NCI-H2171 (cell line): Measurements from ENCODE around the gene SLAMF7.
"Not testable (repeated sequence)": the region's sequence is repeated elsewhere in the genome, so short reads cannot be mapped to it uniquely, and the experiment has no call there.

Experiments used
- DNase-seq: peaks from one replicate; lab custom pipeline; 2025; lab: John Stamatoyannopoulos, UW

The SLAMF7 gene

DNA sequence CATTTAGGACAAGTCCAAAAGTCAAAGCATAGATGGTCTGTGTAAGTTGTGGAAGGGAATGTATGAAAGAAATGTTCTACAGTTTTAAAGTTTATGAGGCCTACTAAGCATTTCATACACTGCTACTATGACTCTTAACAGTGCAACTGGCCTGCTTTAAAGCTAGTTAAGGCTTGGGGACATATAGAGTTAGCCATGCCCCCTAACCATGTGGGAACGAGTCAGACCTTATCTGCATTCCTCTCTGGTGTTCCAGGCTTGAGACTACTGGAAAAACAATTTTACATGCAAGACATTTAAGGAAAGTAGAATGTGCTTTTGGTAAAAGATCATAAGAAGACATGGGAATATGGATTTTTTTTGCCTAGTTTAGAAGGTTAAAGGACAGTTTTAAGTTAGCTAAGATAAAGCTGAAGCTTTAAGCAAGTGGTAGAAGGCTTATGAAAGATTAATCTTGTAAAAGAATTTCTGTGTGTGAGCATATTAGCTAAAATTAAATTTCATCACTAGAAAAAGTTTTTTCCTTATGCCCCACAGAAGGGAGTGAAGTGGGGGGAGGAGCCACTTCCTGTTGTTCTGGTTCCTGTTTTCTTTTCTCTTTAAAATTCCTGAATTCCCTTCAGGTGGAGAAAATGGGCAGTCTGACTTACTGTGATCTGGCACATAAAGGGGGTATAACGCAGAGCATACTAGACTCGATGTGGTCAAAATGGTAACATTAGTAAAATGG, 18.5 kb upstream of the SLAMF7 start:
- DNase-seq = no peak

DNA sequence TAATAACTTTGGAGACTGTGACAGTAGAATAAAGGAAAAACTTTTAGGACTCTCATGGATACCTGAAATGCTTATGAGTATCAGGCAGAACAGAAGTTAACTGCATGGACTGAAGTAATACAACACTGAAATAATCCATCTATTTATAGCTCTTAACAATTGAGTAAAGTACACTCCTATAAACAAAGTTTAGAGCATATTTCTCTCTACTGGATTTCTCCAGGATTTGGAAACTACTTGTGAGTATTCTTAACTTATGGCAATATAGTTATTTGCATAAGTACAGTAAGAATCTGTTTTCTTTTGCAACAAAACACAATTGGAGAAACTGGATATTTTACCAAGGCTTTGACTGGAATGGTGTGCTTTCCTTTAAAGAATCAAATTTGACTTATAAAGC, 17.6 kb upstream of the SLAMF7 start:
- DNase-seq = no peak

DNA sequence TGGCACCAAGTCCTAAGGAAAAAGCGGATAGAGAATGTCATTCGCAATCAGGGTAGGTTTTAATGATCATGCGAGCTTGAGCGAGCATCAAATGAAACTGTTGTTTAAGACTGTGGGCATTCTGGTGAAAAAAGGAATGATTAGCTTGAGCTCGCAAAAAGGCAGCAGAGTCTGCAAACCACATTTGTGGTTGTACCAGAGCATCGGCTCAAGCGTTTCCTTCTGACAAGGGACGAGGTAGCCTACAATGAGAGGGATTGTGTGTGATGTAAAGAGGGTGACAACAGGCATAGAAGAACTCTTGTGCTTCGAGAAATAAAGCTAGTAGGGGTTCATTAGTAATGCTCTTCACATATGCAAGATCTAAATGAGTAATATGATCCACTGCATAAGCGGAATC, 16.3 kb upstream of the SLAMF7 start:
- no peak for DNase-seq

DNA sequence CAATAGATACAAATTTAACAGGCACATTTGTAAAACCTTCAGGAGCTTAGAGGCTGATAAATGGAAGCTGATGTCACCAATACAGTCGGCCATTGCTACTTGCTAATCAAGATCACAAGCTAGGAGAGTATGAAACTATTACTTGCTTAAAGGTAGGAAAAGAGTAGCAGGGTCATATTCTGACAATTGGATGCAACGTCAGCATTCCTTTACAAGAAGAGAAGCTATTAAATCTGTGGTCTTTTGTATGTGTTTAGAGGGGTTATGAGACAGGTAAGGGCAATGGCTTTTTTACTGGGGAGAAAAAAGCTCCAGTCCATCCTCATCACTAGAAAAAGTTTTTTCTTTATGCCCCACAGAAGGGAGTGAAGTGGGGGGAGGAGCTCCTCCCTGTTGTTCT, 15.7 kb upstream of the SLAMF7 start:
- no peak for DNase-seq

DNA sequence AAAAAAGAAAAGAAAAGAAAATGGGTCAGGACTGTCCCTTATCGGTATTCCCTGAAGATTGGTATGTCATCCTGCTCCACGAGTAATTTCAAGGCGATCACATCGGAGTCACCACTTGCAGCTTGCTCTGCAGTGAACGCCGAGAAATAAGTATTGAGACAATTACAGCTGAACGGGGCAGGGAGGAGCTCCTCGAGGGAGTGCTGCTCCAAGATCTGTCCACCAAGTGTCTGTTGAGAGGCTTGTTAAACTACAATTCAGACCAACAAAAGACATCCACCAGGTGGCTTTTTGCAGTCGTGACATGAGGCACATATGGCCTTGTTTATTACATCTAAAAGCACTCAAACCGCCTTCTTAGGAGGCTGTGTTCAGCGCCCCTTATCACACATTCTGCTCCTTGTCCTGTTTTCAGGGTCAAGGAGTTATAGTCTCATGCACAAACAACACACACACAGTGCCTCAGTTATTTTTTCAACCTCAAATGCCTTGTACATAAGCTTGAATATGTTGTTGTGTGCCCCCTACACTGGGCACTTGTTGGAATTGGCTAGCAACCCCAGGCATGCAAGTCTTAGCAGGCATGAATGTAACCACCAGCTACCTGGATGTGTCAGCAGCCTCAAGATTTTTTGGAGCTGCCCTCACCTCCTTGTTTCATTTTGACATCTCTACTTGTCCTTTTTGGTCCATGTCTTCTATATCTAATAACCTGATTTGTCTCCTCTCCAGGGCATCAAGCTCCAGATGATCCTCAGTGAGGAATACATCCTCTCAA, 14.4 kb upstream of the SLAMF7 start:
- DNase-seq = no peak

DNA sequence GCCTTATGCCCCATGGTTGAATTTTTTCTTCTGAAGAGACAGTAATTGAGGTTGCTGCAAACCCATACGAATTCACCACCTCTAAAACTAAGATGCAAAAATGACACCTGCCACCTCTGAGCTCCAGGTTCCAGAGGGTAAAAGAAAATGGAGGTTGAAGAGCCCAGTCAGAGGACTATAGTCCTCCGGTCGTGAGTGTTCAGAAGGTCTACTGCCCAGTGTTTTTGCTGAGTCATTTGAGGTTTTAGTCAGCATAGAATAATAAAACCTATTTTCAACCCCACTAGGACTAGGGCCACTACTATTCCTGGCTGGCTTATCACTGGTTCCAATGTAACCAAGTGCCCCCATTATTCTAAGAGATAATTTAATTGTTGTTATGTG, 12.9 kb upstream of the SLAMF7 start:
- no peak for DNase-seq

DNA sequence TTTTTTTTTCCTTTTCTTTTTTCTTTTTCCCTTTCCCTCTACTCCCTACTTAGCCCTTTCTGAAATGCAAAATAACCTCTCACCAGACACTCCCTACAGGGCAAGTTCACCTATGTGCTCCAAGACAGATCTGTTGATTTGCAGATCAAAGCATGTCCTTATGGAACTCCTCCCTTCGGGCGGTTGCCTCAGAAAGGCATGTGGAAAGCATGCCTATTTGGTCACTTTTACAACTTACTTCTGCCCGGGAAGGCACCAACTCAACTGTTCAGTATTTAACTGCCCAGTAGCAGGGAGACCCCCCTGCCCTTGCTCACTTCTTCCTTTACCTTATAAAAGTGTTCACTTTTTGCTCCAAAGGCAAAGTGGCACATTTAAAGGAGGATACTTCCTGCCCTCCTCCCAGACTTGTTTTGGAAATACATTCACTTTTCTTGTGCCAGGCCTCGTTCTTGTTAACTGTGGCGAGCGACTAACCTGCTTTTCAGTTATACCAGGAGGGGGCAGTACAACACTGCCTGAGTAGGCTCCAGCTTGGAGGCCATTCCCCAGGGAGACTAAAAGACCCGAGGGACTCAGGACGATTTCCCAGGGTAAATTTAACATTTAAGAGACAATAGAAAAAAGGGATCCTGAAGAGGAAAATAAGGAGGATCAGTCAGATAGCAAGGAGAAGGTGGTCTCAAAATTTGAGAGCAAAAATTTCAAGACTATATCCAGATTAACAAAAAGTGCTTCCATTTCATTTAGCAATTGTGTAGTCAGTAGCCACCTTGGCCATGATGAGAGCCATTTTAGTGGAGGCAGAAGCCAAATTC, 12.3 kb upstream of the SLAMF7 start:
- DNase-seq = peak; percentile 16

DNA sequence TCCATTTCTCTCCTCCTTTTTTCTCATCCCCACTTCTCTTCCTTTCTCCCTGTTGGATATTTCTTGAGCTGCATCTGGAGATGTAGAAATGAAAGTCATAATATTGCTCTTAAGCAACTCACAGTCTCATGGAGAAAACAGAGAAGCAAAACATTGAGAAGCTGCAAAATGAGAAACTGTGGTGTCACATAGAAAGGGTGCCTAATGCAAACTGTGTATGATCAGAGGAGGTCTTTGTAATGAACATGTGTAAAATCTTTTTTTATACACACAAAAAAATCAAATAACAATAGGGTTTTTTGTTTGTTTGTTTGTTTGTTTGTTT, 11.8 kb upstream of the SLAMF7 start:
- DNase-seq = no peak

DNA sequence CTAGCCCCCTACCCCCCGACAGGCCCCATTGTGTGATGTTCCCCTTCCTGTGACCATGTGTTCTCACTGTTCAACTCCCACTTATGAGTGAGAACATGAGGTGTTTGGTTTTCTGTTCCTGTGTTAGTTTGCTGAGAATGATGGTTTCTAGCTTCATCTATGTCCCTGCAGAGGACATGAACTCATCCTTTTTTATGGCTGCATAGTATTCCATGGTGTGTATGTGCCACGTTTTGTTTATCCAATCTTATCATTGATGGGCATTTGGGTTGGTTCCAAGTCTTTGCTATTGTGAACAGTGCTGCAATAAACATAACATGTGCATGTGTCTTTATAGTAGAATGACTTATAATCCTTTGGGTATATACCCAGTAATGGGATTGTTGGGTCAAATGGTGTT, 7.5 kb upstream of the SLAMF7 start:
- not testable (repeated sequence) for DNase-seq

DNA sequence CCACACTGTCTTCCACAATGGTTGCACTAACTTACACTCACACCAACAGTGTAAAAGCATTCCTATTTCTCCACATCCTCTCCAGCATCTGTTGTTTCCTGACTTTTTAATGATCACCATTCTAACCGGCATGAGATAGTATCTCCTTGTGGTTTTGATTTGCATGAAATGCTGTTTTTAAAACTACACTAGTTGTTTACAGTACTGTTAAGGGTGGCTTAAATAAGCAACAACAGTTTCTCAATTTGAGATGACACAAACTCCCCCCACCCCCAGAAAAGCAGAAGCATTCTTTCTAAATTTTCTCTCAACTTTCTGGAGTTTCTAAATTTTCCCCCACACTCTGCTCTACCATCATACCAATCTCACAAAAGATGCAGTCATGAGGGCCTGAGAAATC, 7.1 kb upstream of the SLAMF7 start:
- DNase-seq = no peak

DNA sequence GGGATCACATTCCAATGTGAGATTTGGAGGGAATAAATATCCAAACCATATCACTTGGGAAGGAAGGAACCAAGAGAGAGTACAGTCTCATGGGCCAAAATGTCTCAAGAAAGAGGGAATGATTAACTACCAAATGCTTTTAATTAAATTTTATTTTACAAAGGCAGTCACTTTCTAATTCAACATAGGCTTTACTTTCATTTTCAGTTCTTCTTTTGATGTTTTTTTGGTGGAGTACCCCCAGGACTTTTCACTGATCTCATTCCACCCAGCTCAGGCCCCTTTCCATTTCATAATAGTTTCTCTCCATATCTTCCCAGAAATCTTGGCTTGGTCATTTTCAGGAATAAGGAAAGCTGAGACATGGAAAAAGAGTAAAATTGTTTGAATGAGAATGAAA, 5.1 kb upstream of the SLAMF7 start:
- DNase-seq = no peak

DNA sequence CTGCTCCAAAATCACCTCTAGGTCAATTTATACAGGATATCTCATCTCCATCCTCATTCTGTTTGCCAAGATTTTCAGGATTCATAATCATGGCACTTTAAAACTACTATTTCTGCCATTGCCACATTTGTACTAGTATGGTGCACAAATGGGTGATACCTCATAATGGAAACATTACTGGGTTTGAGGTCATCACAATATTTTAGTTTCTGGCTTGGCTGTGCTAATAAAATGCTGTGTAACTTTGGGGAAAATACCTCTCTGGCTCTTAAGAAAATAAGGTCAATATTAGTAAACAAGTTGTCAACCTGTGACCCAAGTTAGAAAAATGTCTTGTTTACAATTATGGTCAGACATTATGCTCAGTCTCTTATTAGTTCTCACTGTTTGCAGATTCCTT, 4.7 kb upstream of the SLAMF7 start:
- DNase-seq = no peak

DNA sequence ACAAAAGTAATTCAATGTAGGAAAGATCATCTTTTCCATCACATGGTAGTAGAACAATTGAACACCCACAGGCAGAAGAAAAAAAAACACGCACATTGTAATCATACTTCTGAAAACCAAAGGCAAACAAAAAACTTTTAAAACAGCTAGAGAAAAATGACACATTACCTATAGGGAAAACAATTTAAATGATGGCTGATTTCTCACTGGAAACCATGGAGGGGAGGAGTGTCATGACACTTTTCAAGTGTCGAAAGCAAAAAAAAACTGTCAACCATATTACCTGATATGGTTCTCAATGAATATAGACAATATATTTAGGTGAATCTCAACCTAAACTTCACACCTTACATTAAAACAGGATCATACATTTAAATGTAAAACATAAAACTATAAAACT, 776 bp upstream of the SLAMF7 start:
- no peak for DNase-seq

DNA sequence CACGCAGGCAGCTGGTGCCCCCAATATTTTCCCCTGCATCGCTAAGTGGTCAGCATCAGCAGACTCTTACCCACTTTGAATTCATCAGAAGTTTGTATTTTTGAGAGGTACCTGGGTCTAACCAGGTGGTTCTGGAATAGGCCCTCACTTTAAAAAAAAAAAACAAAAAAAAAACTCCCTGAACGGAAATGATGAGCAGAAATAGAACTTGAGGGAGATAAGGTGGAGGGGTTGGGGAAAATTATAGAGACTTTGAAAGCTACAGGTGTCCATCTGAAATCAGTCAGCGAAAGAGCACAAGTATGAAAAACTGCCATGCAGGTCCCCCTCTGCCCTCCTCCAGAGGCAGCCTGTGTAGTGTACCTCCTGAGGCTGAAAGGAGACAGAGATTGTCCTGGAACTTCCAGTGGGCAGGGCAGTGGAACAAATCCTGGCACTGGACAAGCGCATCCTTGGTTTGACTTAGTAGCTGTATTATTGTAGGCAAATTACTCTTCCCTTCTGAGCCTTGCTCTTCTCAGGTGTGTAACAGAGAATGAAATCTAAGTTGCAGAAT, 1.2 kb downstream of the SLAMF7 start:
- DNase-seq = no peak

DNA sequence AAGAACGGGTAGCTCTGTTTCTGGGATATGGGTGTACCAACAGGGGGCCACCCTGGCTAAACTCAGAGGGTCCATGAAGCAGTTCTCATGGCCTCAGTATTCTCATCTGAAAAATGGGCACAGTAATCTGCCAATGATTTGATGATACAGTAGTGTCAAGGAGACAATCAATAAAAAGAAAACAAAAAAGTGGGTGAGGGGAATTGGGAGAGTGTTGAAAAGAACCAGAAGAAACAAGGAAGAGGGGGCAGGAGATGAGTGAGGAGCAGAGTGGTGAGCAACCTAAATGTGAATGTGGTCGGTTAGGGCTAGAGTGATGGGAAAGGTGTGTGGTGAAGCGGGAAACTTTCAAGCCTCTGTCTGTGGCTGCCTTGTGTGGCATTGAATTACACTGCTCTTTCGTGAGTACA, 2.0 kb downstream of the SLAMF7 start:
- DNase-seq = no peak

DNA sequence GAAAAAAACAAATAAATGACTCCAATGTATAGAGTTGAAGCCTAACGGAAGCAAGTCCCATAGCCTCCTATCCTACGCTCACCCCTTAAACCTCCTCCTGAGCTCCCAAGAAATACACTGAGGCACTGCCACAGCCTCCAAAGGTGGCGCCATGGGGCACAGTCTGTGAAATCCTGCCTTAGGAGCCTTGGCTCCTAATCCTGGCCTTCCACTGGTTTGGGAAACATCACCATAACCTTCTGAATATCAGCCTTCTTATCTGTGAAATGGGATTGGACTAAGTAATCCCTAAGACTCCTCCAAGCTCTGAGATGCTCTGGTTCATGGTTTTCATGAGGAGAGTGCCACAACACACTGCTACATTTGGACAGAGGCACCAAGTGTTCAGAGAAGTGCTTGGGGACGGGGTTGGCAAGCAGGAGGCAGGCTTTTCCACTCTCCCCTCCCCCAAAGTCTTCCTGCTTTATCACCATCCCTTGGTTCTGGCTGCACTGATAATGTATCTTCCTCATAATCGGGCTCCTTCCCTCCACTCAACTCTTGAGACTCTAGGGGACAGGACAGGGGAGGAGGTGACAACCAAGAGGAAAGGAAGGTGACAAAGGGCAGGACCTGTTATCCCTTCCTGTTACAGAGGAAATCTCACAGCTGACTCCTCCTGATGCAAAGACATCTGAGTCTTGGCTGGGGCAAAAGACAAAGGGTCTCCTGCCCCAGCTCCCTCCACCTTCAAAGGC, 2.7 kb downstream of the SLAMF7 start:
- DNase-seq = no peak

DNA sequence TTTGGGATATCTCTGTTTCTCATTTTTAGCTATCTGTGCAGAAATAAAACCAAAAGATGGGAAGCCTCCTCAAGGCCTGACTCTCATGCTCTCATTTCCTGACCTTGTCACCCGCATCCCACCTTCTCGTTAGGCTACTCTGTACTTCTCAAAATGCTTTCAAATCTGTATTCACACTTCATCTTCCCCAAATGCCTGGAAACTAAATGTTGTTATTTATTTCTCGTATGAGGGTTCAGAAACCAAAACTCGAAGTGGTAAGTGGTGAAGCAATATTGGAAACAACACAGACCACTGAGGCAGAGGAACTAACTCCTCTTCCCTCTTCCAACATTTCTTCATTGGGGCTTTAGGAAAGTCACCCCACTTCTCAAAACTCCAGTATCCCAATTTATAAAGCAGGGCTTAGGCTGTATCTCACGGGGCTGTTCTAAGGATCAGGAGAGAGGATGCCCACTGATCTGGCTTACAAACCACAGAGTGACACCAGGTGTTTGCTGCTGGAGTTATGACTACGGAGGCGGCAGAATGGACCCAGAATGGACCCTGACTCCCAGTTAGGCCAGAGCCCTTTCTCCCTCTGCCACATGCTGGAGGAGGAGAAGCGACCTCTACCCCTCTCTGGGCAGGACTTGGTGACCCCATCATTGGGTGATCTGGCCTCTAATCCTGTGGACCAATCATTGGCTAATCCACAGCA, 3.5 kb downstream of the SLAMF7 start:
- no peak for DNase-seq

DNA sequence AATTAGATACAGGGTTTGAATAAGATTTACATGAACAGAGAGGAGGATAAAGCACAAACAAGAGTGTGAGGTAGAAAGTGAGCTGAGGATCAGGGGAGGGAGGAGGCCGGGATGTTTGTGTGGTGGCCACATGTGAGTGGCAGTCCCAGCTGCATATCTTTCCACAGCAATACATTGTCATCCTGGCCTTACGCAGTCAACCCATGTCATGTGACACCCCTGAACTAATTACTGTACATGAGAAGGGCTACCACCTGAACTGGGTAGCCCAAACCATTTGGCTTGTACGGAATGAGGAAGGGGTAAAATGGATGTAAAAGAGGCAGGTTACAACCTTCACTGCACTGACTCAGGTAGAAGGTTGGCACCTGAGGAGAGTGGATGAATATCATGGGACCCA, 4.2 kb downstream of the SLAMF7 start:
- DNase-seq = no peak

DNA sequence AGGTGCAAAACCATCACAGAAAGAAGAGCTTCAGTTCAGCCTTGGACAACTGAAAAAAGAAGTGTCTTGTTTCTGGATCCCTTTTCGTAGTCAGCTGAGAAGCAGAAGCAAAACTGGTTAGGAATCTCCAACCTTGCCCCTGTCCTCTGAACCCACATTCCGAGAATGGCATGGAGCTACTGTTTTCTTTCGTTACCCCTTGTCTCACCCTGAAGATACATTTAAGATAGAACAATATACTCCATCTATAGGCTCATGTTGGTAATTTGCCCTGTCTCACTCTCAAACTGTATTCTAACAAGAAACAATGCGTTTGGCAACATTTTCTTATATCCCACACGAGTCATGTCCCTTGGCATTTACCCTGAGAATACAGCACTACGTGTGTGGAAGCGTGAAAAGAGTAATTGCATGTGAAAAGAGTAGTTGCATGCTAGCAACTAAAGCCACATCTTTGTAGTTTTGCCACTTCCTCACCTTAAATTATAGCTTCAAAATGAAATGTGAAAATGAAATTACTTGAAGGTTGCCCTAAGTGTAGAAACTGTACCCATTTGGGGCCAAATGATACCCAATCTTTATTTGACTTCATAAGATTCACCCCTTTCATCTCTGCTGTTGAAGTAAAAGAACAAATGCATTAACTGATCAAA, 5.3 kb downstream of the SLAMF7 start:
- no peak for DNase-seq

DNA sequence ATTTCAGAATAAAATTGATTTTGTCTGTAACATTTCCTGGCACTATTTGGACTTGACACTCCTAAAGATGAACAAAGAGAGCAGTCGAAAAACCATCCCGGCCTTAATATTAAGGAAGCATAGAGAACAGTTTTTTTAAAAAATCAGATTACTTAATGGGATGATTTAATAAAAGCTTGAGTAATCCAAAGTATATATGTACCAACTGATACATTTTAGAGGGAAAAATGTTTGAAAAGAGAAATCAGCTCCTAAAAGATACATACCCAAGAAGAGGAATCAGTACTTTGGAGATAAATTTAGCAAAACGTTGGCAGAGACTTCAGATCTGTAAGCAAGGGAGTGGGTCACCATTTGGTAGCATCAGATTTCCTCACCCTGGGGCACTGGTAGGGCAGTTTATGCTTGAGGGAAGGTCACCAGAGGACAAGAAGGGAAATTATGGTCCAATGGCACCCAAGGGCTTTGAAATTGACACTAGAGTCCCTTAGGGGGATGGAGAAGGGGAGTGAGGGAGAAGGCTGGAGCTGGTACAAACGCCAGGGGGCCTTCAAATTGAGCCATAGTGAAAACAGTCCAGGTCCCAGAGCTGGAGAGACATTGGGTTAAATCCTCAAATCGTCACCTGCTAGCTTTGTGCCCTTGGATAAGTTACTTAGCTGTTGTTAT, 5.9 kb downstream of the SLAMF7 start:
- no peak for DNase-seq
